ENCODE data around the gene MCF2L2. TPM values are rescaled to one million over a fixed set of nuclear protein-coding genes. Genes with fewer than 3 reads are reported as not detected.
"Not testable (repeated sequence)": the region's sequence is repeated elsewhere in the genome, so short reads cannot be mapped to it uniquely, and the experiment has no call there.

Gene MCF2L2
- total RNA-seq, 4 donors from 2014 or later, result 0.13 to 0.49 (median 0.22) TPM; not detected in 1

GRCh38 chr3:183230826-183231225 lies 197.6 kb downstream of the MCF2L2 start:
- no peaks in the 10 kb centered on the region for H3K9me3 ChIP-seq
- no peaks in the 10 kb centered on the region for H3K36me3 ChIP-seq
- 94 to 97% methylated on average over 3 of the region's 3 CpGs for WGBS, 2 donors
- DNase-seq, result no peak
- H3K4me1 ChIP-seq, result no peaks in the 10 kb centered on the region
- TF ChIP-seq POLR2A (IDR thresholded peaks at IDR 0.05) (no peak), CTCF (IDR thresholded peaks at IDR 0.05) (no peak)
- H3K4me3 ChIP-seq (replicated peaks in 1 of 3), result no peak overlapping the region
- H3K27me3 ChIP-seq, result no peaks in the 10 kb centered on the region
- no peak overlapping the region for H3K27ac ChIP-seq
- intact Hi-C loops (cut with DNase I), result no loop called here

GRCh38 chr3:183230251-183230650 lies 198.2 kb downstream of the MCF2L2 start:
- H3K4me3 ChIP-seq (replicated peaks in 1 of 3); H3K36me3 ChIP-seq; DNase-seq; H3K9me3 ChIP-seq; H3K4me1 ChIP-seq; H3K27ac ChIP-seq; intact Hi-C loops (cut with DNase I); H3K27me3 ChIP-seq: not testable (repeated sequence)
- WGBS, 2 donors, result 88 to 90% methylated on average over 8 of the region's 8 CpGs

GRCh38 chr3:183229178-183229577 lies 199.2 kb downstream of the MCF2L2 start:
- H3K4me3 ChIP-seq (replicated peaks in 1 of 3), result no peak overlapping the region
- no peak for DNase-seq
- WGBS, 2 donors, result 86 to 96% methylated on average over 1 of the region's 1 CpG
- H3K9me3 ChIP-seq, result no peaks in the 10 kb centered on the region
- no peaks in the 10 kb centered on the region for H3K36me3 ChIP-seq
- H3K27ac ChIP-seq, result no peak overlapping the region
- H3K27me3 ChIP-seq, result no peaks in the 10 kb centered on the region
- TF ChIP-seq POLR2A (IDR thresholded peaks at IDR 0.05) (no peak), CTCF (IDR thresholded peaks at IDR 0.05) (no peak)
- intact Hi-C loops (cut with DNase I), result no loop called here
- no peaks in the 10 kb centered on the region for H3K4me1 ChIP-seq

- Histone ChIP-seq H3K4me1 (no peaks in the 10 kb centered on the region), H3K27ac (no peak overlapping the region), H3K4me3 (replicated peaks in 1 of 3) (no peak overlapping the region), H3K36me3 (no peaks in the 10 kb centered on the region), H3K9me3 (no peaks in the 10 kb centered on the region), H3K27me3 (no peaks in the 10 kb centered on the region)
- TF ChIP-seq POLR2A (IDR thresholded peaks at IDR 0.05) (no peak), CTCF (IDR thresholded peaks at IDR 0.05) (no peak)
- intact Hi-C loops (cut with DNase I), result no loop called here
- 88 to 93% methylated on average over 4 of the region's 4 CpGs for whole genome bisulfite sequencing, 2 donors
- no peak for DNase-seq
Observed at GRCh38 chr3:183227586-183227985, 200.8 kb downstream of the MCF2L2 start.

GRCh38 chr3:183226333-183226890 lies 202.0 kb downstream of the MCF2L2 start:
- TF ChIP-seq POLR2A (IDR thresholded peaks at IDR 0.05) (no peak), CTCF (IDR thresholded peaks at IDR 0.05) (no peak)
- Histone ChIP-seq H3K36me3 (no peaks in the 10 kb centered on the region), H3K27me3 (no peaks in the 10 kb centered on the region), H3K4me3 (replicated peaks in 1 of 3) (no peak overlapping the region), H3K27ac (no peak overlapping the region), H3K4me1 (no peaks in the 10 kb centered on the region), H3K9me3 (no peaks in the 10 kb centered on the region)
- 92 to 93% methylated on average over 9 of the region's 9 CpGs for WGBS, 2 donors
- intact Hi-C loops (cut with DNase I), result no loop called here
- DNase-seq, result no peak

Measured in thyroid gland (tissue), 4 donors.